Measurements from ENCODE around the gene C2orf74. TPM values are rescaled to one million over a fixed set of nuclear protein-coding genes. Genes with fewer than 3 reads are reported as not detected.

Gene C2orf74
- total RNA-seq = 15.8 TPM

DNA sequence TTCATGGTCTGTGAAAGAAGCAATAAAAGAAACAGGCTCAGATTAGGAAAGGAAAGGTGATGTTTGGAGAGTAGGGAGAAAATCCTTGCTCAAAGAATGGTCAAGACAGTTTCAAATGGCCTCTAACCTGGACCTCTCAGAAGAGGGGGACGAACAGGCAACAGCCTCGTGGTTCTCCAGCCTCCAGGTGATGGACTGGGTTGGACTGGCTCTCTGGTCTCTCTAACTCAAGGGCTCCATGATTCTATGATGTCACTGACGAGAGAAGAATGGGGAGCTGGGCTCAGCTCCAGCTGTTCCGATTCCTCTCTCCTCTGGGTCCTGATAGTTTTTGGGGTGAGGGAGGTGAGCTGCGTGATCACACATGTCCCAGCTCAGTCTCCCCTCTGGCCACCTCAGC is at the start of gene C2orf74:
Gene C2orf74 (plus strand): TSS at position 301 of the 400 bp plus-strand sequence. CDS start 327 bp downstream, outside the sequence.

Other genes starting within 250 kb of the C2orf74 start
- gene PEX13, start 144.5 kb upstream of the C2orf74 start, total RNA-seq = 61.4 TPM
- gene PUS10, start 143.9 kb upstream of the C2orf74 start, total RNA-seq = 9.3 TPM
- 36.4 TPM for gene SANBR, start 96.3 kb upstream of the C2orf74 start, total RNA-seq